22Rv1 (cell line): ENCODE data around the gene BTN2A1.

Experiments used
- CTCF ChIP-seq: fragments of 450-650 bp; IDR thresholded peaks from 2 replicates; pipeline ENCODE4 v1.5.1; 2017; ENCODE audit warnings: mild to moderate bottlenecking
- ZFX ChIP-seq: fragments of 450-650 bp; IDR thresholded peaks from 2 replicates; pipeline ENCODE4 v1.6.1; 2017; ENCODE audit warnings: antibody characterized with exemption, borderline replicate concordance

- no peak for TF ChIP-seq CTCF
- TF ChIP-seq ZFX = no peak
These were observed 29.5 kb upstream of the BTN2A1 start for GRCh38 chr6:26428206-26428605.
